ENCODE results near the gene TEX101.

The TEX101 gene

DNA sequence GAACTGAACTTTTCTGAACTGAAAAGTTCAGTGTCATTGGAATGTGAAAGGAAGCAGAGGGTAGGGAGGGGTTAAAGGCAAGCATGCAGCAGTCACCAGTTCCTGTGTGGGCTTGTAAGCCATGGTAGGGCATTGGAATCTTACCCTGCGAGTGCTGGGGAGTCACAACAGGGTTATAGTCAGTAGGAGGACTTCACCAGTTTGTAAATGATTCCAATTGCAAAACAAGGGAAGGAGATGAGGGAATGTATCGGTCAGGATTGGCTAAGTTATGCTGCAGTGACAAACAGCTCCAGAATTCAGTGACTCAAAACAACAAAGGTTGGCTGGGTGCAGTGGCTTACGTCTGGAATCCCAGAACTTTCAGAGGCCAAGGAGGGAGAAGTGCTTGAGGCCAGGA lies 37.9 kb downstream of the TEX101 start:
- DNase-seq = no peak

DNA sequence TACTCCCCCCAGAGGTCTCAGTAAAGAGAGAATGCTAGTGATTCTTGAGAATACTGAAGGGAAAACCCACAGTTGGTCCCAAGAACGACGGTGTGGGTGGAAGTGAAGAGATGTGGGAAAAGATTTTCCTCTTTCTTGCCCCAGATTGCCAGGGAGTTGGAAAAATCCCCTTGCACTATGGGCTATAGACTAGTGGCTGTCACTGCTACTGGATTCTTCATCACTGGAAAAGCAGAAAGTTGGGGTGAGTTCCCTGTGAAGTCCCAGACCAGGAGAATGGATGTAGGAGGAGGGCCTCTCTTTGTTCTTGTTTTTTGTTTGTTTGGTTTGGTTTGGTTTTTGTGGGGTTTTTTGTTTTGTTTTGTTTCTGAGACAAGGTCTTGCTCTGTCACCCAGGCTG lies 39.3 kb downstream of the TEX101 start:
- no peak for DNase-seq

DNA sequence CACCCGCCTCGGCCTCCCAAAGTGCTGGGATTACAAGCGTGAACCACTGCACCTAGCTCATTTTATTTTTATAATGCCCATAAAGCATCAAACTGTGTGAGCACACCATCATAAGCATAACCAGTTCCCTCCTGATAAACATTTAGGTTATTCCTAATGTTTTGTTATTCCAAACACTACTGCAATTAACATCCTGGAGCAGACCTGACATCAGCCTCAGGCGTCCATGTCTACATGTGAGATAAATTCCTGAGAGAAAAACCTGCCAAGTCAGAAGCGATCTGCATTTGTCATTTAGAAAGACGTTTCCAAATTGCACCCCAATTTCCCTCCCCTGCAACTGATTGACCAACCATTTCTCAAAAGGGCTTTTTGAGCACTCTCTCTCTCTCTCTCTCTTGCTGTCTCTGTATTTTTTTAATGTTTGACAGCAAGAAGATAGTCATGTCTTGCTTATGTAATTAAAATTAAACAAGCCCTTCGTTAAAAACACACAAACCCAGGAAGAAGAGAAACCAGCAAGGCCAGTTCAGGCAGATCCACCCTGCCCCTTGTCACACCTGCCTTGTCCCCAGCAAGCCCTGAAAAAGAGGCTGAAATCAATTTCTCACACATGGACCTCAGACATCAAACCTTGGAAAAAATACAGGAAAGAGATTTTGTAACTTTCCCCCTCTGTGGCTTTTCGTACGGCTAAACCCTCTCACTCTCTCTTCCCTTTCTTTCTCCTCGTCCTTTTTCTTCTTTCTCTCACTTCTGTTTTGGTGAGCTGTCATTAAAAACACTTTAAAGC lies 40.8 kb downstream of the TEX101 start:
- no peak for DNase-seq

DNA sequence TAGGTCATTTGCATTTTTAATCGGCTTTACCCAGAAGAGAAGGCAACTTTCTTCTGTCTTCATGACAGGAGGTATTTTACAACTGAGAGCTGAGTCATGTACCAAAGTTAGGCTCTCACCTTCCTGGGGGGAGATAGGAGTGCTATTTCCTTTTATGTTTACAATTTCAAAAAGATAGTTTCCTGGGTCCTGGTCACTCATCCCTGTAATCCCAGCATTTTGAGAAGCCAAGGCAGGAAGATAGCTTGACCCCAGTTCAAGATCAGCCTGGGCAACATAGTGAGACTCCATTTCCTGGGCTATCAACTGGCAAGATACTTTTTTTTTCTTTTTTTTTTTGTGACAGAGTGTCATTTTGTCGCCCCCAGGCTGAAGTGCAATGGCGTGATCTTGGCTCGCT lies 43.1 kb downstream of the TEX101 start:
- DNase-seq = no peak

DNA sequence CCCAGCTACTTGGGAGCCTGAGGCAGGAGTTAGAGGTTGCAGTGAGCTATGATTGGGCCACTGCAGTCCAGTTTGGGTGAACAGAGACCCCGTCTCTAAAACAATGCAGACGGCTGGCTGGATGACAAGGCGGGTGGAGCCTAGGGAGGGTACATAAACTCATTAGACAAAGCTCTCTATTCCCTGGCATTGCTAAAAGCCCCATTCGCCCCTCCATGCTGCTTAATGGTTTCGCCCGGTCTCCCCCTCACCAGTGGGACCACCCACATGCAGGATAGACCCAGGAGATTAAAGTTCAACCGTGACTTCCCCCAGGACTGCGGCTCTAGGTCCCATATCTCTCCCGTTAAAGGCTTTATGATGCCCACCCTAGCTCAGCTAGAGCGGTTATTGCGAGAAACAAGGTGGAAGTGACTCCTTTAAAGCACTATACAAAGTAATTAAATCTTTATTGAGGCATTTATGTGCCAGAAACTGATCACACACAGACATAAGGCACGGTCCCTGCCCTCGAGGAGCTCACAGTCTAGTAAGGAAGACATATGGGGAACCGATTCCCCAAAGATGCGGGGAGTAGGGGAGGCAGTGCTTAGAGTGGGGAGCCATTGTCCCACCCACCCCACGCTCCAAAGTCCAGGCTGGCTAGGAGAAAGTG lies 45.8 kb downstream of the TEX101 start:
- no peak for DNase-seq

DNA sequence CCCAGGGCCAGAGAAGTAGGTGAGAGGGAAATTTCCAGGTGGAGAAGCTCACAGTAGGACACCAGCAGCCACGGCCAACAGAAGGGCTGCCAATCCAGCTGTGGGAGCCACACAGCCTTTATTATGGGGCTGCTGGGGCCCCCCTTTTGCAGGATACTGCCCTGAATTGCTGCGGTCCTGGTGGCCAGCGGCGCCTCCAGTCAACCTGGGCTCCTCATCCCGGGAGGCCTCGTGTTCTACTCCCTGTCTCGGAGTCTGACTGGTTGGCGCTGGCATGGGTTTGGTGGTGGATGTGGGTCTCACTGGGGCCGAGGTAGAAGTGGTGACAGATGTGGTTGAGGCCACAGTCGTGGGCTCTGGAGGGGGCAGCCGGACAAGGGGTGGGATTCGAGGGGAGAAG lies 46.6 kb downstream of the TEX101 start:
- DNase-seq = no peak

DNA sequence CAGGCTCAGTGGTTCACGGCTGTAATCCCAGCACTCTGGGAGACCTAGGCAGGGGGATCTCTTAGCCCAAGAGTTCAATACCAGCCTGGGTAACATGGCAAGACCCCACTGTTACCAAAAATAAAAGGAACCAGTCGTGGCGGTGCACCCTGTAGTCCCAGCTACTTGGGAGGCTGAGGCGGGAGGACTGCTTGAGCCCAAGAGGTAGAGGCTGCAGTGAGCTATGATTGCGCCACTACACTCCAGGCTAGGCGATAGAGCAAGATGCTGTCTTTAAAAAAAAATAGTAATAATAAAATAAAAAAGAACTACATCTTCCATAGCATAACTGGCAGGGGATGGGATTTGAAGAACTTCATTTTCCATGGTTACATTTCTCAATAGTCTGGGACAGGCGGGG lies 47.7 kb downstream of the TEX101 start:
- no peak for DNase-seq

DNA sequence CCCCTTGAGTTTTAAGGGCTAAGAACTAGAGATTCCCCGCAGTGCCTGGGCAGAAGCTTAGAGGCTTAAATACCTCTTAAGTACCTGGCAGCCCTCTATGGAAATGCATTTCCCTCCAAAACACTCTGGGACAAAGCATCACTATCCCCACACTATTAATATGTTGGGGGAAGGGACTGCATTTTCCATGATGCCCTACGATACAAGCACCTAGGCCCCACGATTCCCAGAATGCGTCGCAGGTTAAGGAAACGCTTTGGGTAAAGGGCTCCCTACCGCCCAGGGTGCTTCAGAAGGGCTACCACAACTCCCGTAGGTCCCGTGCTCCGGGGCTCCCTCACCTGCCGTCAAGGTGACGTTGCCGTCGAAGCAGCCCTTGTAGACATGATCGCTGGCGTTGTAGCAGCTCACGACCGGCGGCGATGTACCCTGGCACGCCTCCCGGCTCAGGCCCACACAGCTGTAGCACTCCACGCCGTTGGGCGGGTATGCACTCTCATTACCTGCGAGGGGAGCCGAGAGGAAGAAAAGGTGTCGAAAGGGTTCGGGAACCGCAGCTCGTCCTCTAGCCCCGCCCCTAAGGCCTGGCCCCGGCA lies 48.2 kb downstream of the TEX101 start:
- DNase-seq = no peak

DNA sequence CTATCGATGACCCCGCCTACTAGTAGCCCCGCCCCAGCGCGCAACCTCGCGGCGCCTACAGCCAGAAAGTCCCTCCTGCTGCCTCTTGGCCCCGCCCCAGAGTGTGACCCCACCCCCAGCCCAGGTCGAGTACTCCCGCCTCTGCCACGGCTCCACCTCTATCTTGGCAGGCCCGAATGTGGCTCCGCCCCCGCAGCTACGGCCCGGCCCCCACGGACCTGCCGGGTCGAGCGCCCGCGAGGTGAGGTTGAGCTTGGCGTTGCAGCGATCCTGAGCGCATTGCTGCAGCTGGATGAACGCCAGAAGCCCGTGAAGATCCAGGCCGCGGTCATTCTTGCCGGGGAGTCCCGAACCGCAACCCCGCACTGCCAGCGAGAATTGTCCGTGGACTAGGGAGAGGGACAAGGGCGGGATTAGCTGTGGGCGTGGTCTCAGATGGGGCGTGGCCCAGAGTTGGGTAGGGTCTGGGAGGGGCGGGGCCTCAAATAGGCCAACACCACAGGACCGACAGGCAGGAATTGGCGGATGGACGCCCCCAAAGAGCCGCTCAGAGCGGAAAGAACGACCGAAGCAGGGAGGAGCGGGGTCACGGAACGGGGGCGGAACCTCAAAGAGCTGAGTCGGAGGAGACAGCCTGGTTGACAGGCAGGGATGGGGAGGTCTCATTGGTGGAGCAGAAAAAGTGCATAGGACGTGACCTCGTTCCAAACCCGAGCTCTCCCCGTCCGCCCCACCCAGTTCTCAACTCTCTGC lies 48.9 kb downstream of the TEX101 start:
- peak; percentile 65 for DNase-seq

DNA sequence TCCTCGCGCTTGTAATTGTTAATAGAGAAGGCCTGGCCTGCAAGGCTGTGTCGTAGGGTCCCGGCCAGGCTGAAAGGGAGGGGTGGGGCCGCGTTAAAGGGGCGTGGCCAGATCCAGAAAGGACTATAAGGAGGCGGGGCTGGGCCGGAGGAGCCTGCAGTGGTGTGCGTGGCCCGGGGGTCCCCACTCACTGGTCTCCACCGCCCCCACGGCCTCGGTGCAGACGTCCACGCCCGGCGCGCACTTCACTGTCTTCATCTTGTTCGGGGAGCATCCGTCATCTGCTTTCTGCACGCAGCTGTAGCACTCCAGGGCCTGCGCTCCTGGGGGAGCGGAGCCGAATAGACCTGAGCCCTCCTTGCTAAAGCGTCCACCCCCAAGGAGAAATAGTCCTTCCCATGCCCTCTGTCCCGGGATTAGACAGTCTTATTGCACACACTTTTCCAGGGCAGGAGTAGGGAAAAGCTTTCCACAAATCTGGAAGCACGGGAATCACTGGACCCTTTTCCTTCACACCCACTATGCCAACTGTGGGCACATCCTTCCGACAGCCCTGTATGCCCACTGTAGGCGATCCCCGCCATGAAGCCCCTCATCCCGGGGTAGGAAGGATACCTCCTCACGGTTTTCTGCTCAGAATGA lies 49.6 kb downstream of the TEX101 start:
- DNase-seq = no peak

DNA sequence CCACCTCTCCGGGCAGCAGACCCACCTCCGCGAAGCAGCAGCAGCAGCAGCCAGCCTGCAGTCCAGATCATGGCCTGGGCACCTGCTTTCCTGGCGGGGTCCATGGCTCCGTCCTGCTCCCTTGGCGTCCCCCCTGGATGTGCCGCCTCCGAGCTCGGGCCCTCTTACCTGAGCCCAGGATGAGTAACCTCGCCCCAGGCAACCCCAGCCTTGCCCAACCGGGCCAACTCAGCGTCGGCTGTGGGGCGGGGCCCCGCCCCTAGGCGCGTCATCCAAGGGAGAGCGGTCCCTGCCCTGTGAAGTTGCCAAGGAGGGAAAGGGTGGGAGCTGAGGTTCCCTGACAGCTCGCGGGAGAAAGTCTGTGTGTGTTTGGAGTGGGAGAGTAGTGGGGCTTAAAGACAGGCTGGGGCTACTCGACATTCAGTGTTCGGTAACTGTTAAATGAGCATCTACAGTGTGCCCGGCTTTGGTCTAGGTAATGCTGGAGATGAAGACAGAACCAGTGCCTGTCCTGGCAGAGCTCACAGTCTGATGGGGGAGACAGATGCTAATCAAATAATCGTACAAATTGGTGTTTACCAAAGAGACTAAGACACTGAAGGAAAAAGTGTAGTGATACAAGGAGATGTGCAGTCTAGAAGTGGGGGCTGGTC lies 50.9 kb downstream of the TEX101 start, which contains the start of gene LYPD3:
Gene LYPD3 (minus strand): TSS at position 141 of the 653 bp plus-strand sequence. CDS start 37 bp downstream, at position 104.
- no peak for DNase-seq

DNA sequence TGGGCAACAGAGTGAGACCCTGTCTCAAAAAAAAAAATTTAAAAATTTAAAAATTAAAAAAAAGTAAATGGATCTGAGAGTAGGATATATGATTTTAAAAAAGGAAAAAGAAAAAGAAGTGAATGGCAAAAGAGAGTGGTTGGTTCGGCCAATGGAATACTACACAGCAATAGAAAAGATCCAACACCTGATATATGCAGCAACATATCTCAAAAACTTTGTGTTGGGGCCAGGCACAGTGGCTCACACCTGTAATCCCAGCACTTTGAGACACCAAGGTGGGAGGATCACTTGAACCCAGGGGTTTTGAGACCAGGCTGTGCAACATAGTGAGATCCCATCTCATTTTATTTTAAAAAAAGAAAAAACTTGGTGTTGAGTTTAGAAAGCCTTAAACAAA lies 52.1 kb downstream of the TEX101 start:
- DNase-seq = no peak

DNA sequence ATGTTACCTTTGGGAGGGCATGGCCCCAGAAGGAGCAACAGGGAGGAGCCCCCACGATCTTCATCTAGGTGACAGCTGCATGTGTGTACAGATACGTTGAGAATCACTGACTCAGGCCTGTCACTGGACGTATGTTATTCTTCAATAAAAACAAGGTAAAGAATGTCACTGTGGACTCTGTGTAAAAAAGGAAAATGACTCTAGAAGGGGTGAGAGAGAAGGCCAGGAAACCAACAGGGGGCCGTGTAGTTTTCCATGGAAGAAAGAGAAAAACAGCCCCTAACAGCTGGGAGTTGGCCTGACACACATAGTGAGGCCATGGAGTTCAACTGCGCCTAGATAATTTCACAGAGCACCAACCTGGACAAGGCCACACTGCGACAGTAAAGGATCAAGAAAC lies 52.6 kb downstream of the TEX101 start:
- DNase-seq = no peak

DNA sequence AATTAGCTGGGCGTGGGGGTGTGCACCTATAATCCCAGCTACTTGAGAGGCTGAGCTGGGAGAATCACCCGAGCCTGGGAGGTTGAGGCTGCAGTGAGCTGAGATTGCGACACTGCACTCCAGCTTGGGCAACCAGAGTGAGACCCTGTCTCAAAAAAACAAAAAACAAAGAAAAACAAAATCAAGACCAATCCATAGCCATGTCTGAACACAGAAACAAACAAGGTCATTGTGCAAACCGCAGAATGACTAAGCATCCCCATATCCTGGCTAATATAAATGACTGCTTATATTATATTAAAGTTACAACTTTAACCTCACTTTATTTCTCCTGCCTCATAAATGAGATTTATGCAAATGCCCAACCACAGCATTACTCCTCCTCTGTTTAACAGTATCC lies 53.0 kb downstream of the TEX101 start:
- no peak for DNase-seq

Data from NCI-H2081 treated with DMSO at 0.1 percent for 48 hours (cell line).